Neutrophil (primary cell): ENCODE results near the gene CR1.

Experiments
- H3K27ac ChIP-seq: fragments of 200-600 bp; sonication (generic); 2 replicates; pipeline ENCODE4 v1.5.1; 2016; ENCODE audit warnings: mild to moderate bottlenecking, moderate library complexity
- H3K27me3 ChIP-seq: fragments of 200-600 bp; sonication (generic); 2 replicates; pipeline ENCODE4 v1.6.0; 2016; ENCODE audit warnings: mild to moderate bottlenecking
- H3K36me3 ChIP-seq: fragments of 200-600 bp; sonication (generic); 2 replicates; pipeline ENCODE4 v1.5.1; 2017
- H3K4me1 ChIP-seq, 2 experiments: fragments of 200-600 bp in 1 of 2; sonication (generic) in 1 of 2; 1 replicate in 1 of 2; 2 replicates in 1 of 2; pipeline versions ENCODE4 v1.5.1 to v1.6.1; 2013 to 2016; ENCODE audit warnings: low read depth in 1 of 2, low read length in 1 of 2, mild to moderate bottlenecking in 1 of 2, moderate library complexity in 1 of 2; ENCODE audit not compliant: control insufficient read depth in 1 of 2, insufficient read depth in 1 of 2
- H3K4me3 ChIP-seq, 2 experiments: fragments of 200-600 bp in 1 of 2; sonication (generic) in 1 of 2; 1 replicate in 1 of 2; 2 replicates in 1 of 2; pipeline ENCODE4 v1.5.1; 2013 to 2016; ENCODE audit warnings: low read depth in 1 of 2, low read length in 1 of 2, mild to moderate bottlenecking in 1 of 2, moderate library complexity in 1 of 2
- H3K9me3 ChIP-seq: fragments of 200-600 bp; sonication (generic); 2 replicates; pipeline ENCODE4 v1.5.1; 2016
- CTCF ChIP-seq: fragments of 200-600 bp; sonication (generic); IDR thresholded peaks from 2 replicates; pipeline ENCODE4 v1.5.1; 2016; ENCODE audit warnings: antibody characterized with exemption

The CR1 gene

GRCh38 chr1:207603777-207604176 lies 107.8 kb downstream of the CR1 start:
- Histone ChIP-seq H3K4me3 (no peak overlapping the region), H3K27ac (no peak overlapping the region), H3K27me3 (no peaks in the 10 kb centered on the region), H3K9me3 (no peaks in the 10 kb centered on the region), H3K4me1 (no peaks in the 10 kb centered on the region), H3K36me3 (peaks cover 62% of the 10 kb centered on the region)
- TF ChIP-seq CTCF = no peak

GRCh38 chr1:207605444-207606361 lies 109.7 kb downstream of the CR1 start:
- H3K4me1 ChIP-seq = no peaks in the 10 kb centered on the region
- TF ChIP-seq CTCF = no peak
- peaks cover 67% of the 10 kb centered on the region for H3K36me3 ChIP-seq
- no peak overlapping the region for H3K4me3 ChIP-seq
- no peak overlapping the region for H3K27ac ChIP-seq
- H3K9me3 ChIP-seq = no peaks in the 10 kb centered on the region
- H3K27me3 ChIP-seq = no peaks in the 10 kb centered on the region

DNA sequence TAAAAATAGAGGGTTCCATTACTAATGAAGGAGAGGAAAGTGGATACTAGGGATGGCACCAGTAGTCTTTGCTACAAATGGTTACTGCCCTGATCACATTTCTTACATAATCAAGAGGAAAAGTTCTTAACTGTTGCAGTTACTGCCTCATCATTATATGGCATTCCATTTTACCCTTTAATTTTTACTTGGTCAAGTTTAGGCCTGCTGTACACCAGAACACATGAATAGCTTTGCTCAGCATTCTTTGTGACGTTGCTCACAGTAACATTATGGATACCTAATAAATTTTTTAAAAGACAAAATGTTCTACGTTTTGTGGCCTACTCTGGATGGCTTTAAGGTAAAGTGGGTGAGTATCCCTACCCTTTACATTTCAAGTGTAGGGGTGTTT lies 110.4 kb downstream of the CR1 start:
- H3K4me3 ChIP-seq = no peak overlapping the region
- H3K9me3 ChIP-seq = no peaks in the 10 kb centered on the region
- peaks cover 71% of the 10 kb centered on the region for H3K36me3 ChIP-seq
- H3K4me1 ChIP-seq = no peaks in the 10 kb centered on the region
- H3K27ac ChIP-seq = no peak overlapping the region
- TF ChIP-seq CTCF = no peak
- H3K27me3 ChIP-seq = no peaks in the 10 kb centered on the region

- no peak for TF ChIP-seq CTCF
- H3K4me3 ChIP-seq = no peak overlapping the region
- H3K27ac ChIP-seq = no peak overlapping the region
- peaks cover 7% of the 10 kb centered on the region for H3K9me3 ChIP-seq
- peaks cover 99% of the 10 kb centered on the region for H3K36me3 ChIP-seq
- no peaks in the 10 kb centered on the region for H3K27me3 ChIP-seq
- H3K4me1 ChIP-seq = no peaks in the 10 kb centered on the region
Measured at GRCh38 chr1:207612762-207613161, 116.8 kb downstream of the CR1 start.

GRCh38 chr1:207619871-207620542 lies 124.0 kb downstream of the CR1 start:
- Histone ChIP-seq H3K27me3 (no peaks in the 10 kb centered on the region), H3K4me3 (no peak overlapping the region), H3K36me3 (peaks cover 99% of the 10 kb centered on the region), H3K27ac (peak overlapping the region; percentile 50), H3K9me3 (no peaks in the 10 kb centered on the region), H3K4me1 (peaks cover 0 to 5% of the 10 kb centered on the region in 2 experiments)
- TF ChIP-seq CTCF = no peak
